AG09319 (cell line): ENCODE measurements around the gene CTNNBL1.

Experiments
- DNase-seq: peaks from one replicate; pipeline ENCODE4 v3.0.0-alpha.2; 2010; ENCODE audit warnings: low read depth; ENCODE audit errors: extremely low read depth
- TF ChIP-seq, protein P1 (sequence below): IDR thresholded peaks from 2 replicates; pipeline ENCODE4 v1.5.1; 2011; ENCODE audit warnings: low read depth, mild to moderate bottlenecking, inconsistent platforms, low read length, moderate library complexity

CTNNBL1 gene

GRCh38 chr20:37912874-37913273, 219.0 kb downstream of the CTNNBL1 start:
- TF ChIP-seq, protein P1, sequence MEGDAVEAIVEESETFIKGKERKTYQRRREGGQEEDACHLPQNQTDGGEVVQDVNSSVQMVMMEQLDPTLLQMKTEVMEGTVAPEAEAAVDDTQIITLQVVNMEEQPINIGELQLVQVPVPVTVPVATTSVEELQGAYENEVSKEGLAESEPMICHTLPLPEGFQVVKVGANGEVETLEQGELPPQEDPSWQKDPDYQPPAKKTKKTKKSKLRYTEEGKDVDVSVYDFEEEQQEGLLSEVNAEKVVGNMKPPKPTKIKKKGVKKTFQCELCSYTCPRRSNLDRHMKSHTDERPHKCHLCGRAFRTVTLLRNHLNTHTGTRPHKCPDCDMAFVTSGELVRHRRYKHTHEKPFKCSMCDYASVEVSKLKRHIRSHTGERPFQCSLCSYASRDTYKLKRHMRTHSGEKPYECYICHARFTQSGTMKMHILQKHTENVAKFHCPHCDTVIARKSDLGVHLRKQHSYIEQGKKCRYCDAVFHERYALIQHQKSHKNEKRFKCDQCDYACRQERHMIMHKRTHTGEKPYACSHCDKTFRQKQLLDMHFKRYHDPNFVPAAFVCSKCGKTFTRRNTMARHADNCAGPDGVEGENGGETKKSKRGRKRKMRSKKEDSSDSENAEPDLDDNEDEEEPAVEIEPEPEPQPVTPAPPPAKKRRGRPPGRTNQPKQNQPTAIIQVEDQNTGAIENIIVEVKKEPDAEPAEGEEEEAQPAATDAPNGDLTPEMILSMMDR, result no peak

DNA sequence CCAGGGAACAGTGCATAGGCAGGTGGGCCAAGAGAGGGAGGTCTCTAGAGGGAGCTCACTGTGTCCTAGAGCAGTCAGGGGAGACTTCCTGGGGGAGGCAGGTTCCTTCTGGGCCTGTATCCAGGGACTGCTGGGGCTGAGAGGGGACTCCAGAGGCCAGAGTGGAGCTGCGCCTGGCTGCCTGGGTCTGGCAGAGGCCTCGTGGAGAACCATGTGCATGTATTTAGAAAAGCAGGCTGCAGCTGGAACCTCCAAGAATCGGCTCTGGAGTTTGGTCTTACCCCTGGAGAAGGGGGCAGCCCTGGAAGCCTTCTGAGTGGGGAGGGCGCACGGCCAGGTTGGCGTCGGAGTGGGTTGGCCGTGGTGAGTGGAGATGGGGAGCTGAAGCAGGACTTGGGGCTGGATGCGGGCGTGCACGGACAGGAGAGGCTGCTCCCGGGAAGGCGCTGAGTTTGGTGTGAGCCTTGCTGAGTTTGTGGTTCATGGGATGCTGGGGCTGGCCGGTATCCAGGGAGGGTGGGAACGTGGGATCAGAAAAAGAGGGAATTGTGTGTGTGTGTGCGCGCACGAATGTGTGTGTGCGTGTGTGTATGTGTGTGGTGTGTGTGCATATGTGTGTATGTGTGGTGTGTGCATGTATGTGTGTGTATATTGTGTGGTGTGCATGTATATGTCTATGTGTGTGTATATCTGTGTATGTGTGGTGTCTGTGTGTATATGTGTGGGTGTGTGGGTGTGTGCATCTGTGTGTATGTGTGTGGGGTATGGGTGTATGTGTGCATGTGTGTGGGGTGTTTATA, 219.9 kb downstream of the CTNNBL1 start:
- TF ChIP-seq, protein P1, result no peak
- no peak for DNase-seq

More at GRCh38 chr20:37912874-37913273, 219.0 kb downstream of the CTNNBL1 start:
- DNase-seq, result no peak

DNA sequence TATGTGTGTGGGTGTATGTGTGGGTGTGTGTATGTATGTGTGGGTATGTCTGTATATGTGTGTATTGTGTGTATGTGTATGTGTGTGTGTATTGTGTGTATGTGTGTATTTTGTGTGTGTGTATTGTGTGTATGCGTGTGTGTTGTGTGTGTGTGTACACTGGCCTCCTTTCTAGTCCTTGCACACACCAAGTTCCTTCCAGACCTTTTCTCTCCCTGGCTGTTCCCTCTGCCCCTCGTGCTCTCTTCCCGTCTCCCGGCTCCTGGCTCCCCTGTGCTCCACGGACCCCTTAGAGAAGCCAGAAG, 220.5 kb downstream of the CTNNBL1 start:
- DNase-seq, result no peak
- TF ChIP-seq, protein P1, result no peak

DNA sequence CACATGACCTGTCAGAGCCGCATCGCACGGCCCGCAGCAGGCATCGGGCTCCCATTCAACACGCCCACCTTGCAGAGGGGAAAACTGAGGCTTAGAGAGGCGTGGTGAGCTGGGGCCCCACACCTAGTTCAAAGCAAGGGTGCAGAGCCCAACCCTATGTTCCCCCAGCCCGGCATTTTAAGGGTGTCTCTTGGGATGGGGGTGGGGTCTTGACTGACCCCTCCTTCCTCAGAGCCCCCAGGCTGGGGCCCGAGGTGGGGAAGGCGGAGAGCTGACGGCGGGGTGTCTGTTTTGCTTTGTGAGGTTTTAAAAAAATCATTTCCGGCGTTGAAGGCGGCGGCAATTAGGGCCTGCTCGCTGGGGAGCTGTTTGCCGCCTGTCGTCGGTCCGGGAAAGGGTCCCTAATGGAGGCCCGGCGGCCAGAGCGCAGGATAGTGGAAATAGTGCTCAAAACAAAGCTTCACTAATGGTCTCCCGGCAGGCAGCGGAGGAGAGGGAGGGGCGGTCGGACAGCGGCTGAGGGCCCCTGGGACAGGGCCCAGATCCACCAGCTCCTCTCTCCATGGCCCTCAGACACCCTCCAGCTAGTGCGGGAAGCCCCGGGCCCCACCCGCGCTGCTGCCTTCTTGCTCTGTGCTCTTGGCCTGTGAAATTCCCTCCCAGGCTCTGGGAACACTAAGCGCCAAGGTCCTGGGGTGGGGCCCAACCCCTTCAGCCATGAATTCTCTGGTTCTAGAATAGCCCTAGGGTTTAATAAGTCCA, 221.0 kb downstream of the CTNNBL1 start:
- DNase-seq, result no peak
- TF ChIP-seq, protein P1, result no peak

DNA sequence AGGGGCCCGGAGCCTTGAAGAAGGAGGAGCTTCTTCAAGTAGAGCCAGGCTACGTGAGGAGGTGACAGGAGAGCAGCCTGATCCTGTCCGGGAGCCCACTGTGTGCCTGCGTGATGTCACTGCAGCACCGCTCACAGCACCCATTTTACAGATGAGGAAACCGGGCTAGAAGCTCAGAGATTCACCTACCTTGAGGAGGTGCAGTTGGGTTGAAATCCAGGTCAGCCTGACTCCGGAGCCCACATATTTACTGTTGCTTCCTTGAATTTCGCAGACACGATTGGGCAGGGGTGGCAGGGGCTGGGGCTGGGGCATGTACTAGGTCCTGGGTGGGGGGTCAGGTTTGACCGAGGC, 221.6 kb downstream of the CTNNBL1 start:
- TF ChIP-seq, protein P1, result no peak

DNA sequence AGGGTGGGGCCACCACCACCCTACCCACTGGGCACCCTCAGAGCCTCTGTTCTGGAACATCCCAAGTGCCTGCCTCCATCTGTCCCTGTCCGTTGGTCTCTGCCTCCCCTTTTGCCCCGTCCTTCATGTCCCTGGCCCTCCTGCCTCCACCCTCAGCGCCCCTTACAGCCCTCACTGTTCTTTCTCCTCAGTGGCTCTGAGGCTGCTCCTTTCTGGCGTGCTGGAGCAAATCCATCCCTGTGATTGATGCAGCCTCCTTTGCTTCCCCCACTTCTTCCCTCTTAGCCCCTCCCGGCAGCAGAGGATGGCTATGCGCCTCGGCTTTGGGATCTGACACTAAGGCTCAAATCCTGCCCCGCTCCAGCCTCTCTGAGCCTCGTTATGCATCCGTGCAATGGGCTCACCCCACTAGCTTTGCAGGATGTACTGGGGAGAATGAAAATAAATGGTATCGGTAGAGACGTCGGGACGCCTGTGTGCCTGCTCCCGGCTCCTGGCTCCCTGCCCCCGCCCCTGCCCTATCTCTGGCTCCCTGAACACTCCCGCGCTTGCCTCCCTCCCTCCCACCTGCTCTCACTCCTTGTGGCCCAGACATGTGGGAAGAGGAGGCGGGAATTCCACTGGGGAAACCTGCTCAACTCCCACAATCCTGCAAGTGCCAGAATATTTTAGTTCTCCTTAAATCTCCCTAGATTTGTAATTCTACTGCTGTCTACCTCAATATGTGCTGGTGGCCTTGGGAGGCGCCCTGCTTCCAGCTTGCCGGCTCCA, 222.2 kb downstream of the CTNNBL1 start:
- DNase-seq, result no peak
- TF ChIP-seq, protein P1, result no peak

More for the DNA sequence above, 221.6 kb downstream of the CTNNBL1 start:
- no peak for DNase-seq

GRCh38 chr20:37917461-37917860, 223.6 kb downstream of the CTNNBL1 start:
- no peak for DNase-seq
- TF ChIP-seq, protein P1, result no peak
